H9 (cell line): Measurements from ENCODE around the gene GRAMD1C. TPM values are rescaled to one million over a fixed set of nuclear protein-coding genes. Genes with fewer than 3 reads are reported as not detected.

ENCODE experiments used
- DNase-seq: peaks from one replicate; pipeline ENCODE4 v3.0.0-alpha.2; 2017
- H2AFZ ChIP-seq: one replicate; pipeline ENCODE4 v1.6.1; 2013; ENCODE audit warnings: mild to moderate bottlenecking, low read length, control low read depth, moderate library complexity
- H2AK5ac ChIP-seq: 2 replicates; pipeline ENCODE4 v1.6.1; 2013; ENCODE audit warnings: low read length, control low read depth, mixed read lengths; ENCODE audit not compliant: insufficient read length
- H2BK120ac ChIP-seq: one replicate; pipeline ENCODE4 v1.6.1; 2013; ENCODE audit warnings: low read depth, mild to moderate bottlenecking, low read length, control low read depth, inconsistent platforms; ENCODE audit not compliant: poor library complexity, severe bottlenecking
- H2BK12ac ChIP-seq: 2 replicates; pipeline ENCODE4 v1.6.1; 2013; ENCODE audit warnings: low read length, control low read depth, mixed read lengths, low read depth; ENCODE audit not compliant: insufficient read length
- H2BK15ac ChIP-seq: 2 replicates; pipeline ENCODE4 v1.6.1; 2013; ENCODE audit warnings: low read depth, low read length, control low read depth
- H2BK20ac ChIP-seq: one replicate; pipeline ENCODE4 v1.6.1; 2013; ENCODE audit warnings: low read depth, mild to moderate bottlenecking, low read length, control low read depth, inconsistent platforms; ENCODE audit not compliant: poor library complexity, severe bottlenecking
- H2BK5ac ChIP-seq: 2 replicates; pipeline ENCODE4 v1.6.1; 2013; ENCODE audit warnings: low read length, control low read depth, mixed read lengths; ENCODE audit not compliant: insufficient read length
- H3K14ac ChIP-seq: 2 replicates; pipeline ENCODE4 v1.6.1; 2013; ENCODE audit warnings: low read length, control low read depth; ENCODE audit not compliant: insufficient read depth
- H3K18ac ChIP-seq: 2 replicates; pipeline ENCODE4 v1.6.1; 2013; ENCODE audit warnings: low read depth, mild to moderate bottlenecking, mixed read lengths, low read length, control low read depth; ENCODE audit not compliant: insufficient read length
- H3K23ac ChIP-seq: 2 replicates; pipeline ENCODE4 v1.6.1; 2013; ENCODE audit warnings: low read length, control low read depth, mixed read lengths, low read depth; ENCODE audit not compliant: insufficient read length
- H3K23me2 ChIP-seq: 2 replicates; pipeline ENCODE4 v1.6.1; 2013; ENCODE audit warnings: low read depth, mild to moderate bottlenecking, mixed read lengths, low read length, control low read depth; ENCODE audit not compliant: insufficient read length, poor library complexity, severe bottlenecking
- H3K27ac ChIP-seq: 2 replicates; pipeline ENCODE4 v1.5.1; 2013; ENCODE audit warnings: low read length, control low read depth, mixed read lengths, low read depth; ENCODE audit not compliant: insufficient read length
- H3K27me3 ChIP-seq: 2 replicates; pipeline ENCODE4 v1.6.1; 2013; ENCODE audit warnings: low read length, control low read depth, inconsistent platforms; ENCODE audit not compliant: insufficient read depth
- H3K4ac ChIP-seq: 2 replicates; pipeline ENCODE4 v1.6.1; 2013; ENCODE audit warnings: low read depth, mild to moderate bottlenecking, control low read depth, inconsistent platforms, low read length, moderate library complexity
- H3K4me1 ChIP-seq: 2 replicates; pipeline ENCODE4 v1.6.1; 2013; ENCODE audit warnings: low read length, control low read depth, inconsistent platforms; ENCODE audit not compliant: insufficient read depth
- H3K4me2 ChIP-seq: 2 replicates; pipeline ENCODE4 v1.6.1; 2013; ENCODE audit warnings: low read length, control low read depth, mixed read lengths; ENCODE audit not compliant: insufficient read length, insufficient read depth
- H3K56ac ChIP-seq: 2 replicates; pipeline ENCODE4 v1.6.1; 2013; ENCODE audit warnings: low read depth, mild to moderate bottlenecking, mixed read lengths, low read length, control low read depth; ENCODE audit not compliant: insufficient read length
- H3K79me1 ChIP-seq: 2 replicates; pipeline ENCODE4 v1.6.1; 2013; ENCODE audit warnings: low read depth, mild to moderate bottlenecking, moderate library complexity, low read length, control low read depth, inconsistent platforms; ENCODE audit not compliant: insufficient read depth, poor library complexity, severe bottlenecking
- H3K79me2 ChIP-seq: 2 replicates; pipeline ENCODE4 v1.6.1; 2013; ENCODE audit warnings: low read length, control low read depth, inconsistent platforms; ENCODE audit not compliant: insufficient read depth
- H3K9ac ChIP-seq: 2 replicates; pipeline ENCODE4 v1.6.1; 2013; ENCODE audit warnings: low read length, control low read depth, mixed read lengths; ENCODE audit not compliant: insufficient read length; ENCODE audit errors: extremely low read depth
- H3K9me3 ChIP-seq: one replicate; pipeline ENCODE4 v1.6.1; 2013; ENCODE audit warnings: low read depth, low read length, inconsistent platforms; ENCODE audit not compliant: control insufficient read depth
- H3T11ph ChIP-seq: one replicate; pipeline ENCODE4 v1.6.1; 2013; ENCODE audit warnings: mild to moderate bottlenecking, low read length, control low read depth, inconsistent platforms
- H4K20me1 ChIP-seq: one replicate; pipeline ENCODE4 v1.6.1; 2013; ENCODE audit not compliant: control insufficient read depth, insufficient read length, insufficient read depth
- H4K5ac ChIP-seq: 2 replicates; pipeline ENCODE4 v1.6.1; 2013; ENCODE audit warnings: low read depth, mild to moderate bottlenecking, mixed read lengths, low read length, control low read depth; ENCODE audit not compliant: insufficient read length
- H4K8ac ChIP-seq: replicated peaks from 2 replicates; pipeline ENCODE4 v1.6.1; 2013; ENCODE audit warnings: low read length, control low read depth, mixed read lengths, low read depth; ENCODE audit not compliant: insufficient read length
- H4K91ac ChIP-seq: 2 replicates; pipeline ENCODE4 v1.6.1; 2013; ENCODE audit warnings: low read depth, mild to moderate bottlenecking, moderate library complexity, mixed read lengths, low read length, control low read depth; ENCODE audit not compliant: insufficient read length
- H3K27ac Mint-ChIP-seq, 3 experiments: 2 replicates in 2 of 3; 3 replicates in 1 of 3; pipeline ENCODE4 v1.8.0; 2020 to 2021; ENCODE audit warnings: mixed read lengths in 3 of 3, mild to moderate bottlenecking in 1 of 3, moderate library complexity in 1 of 3
- H3K27me3 Mint-ChIP-seq: 2 replicates; pipeline ENCODE4 v1.8.0; 2021; ENCODE audit warnings: low read depth, mild to moderate bottlenecking, moderate library complexity, mixed read lengths
- H3K36me3 Mint-ChIP-seq, 3 experiments: 2 replicates in 2 of 3; 3 replicates in 1 of 3; pipeline ENCODE4 v1.8.0; 2020 to 2021; ENCODE audit warnings: low read depth in 3 of 3, mixed read lengths in 3 of 3; ENCODE audit not compliant: insufficient read depth in 1 of 3
- H3K4me1 Mint-ChIP-seq, 2 experiments: 2 replicates each; pipeline ENCODE4 v1.8.0; 2020; ENCODE audit warnings: mixed read lengths in 2 of 2
- H3K4me3 Mint-ChIP-seq, 2 experiments: 2 replicates in 1 of 2; 3 replicates in 1 of 2; pipeline ENCODE4 v1.8.0; 2020 to 2021; ENCODE audit warnings: mild to moderate bottlenecking in 2 of 2, mixed read lengths in 2 of 2, moderate library complexity in 1 of 2
- H3K9me3 Mint-ChIP-seq, 2 experiments: 2 replicates in 1 of 2; 3 replicates in 1 of 2; pipeline ENCODE4 v1.8.0; 2020; ENCODE audit warnings: mild to moderate bottlenecking in 2 of 2, mixed read lengths in 2 of 2, moderate library complexity in 1 of 2
- CTCF ChIP-seq: fragments of 200-600 bp; sonication (generic); conservative IDR thresholded peaks from 3 replicates; pipeline ENCODE4 v1.8.0; 2021; ENCODE audit warnings: antibody characterized with exemption, mild to moderate bottlenecking
- WGBS: extraction: QIAGEN DNeasy Blood & Tissue Kit; methylation state at CpG from one replicate; pipeline ENCODE4 v1.1.7; 2013; ENCODE audit warnings: missing lambda C conversion rate, low lambda C conversion rate, mixed read lengths; ENCODE audit not compliant: insufficient read length; ENCODE audit errors: extremely low coverage; 5-methylcytosine and 5-hydroxymethylcytosine counted together
- total RNA-seq: library from RNA; stranded (reverse); gene quantifications from 2 replicates; pipeline ENCODE4 v1.2.1, GENCODE V29; 2021

Gene GRAMD1C
- total RNA-seq, 1 experiment from 2014 or later, result 1.8 TPM

DNA sequence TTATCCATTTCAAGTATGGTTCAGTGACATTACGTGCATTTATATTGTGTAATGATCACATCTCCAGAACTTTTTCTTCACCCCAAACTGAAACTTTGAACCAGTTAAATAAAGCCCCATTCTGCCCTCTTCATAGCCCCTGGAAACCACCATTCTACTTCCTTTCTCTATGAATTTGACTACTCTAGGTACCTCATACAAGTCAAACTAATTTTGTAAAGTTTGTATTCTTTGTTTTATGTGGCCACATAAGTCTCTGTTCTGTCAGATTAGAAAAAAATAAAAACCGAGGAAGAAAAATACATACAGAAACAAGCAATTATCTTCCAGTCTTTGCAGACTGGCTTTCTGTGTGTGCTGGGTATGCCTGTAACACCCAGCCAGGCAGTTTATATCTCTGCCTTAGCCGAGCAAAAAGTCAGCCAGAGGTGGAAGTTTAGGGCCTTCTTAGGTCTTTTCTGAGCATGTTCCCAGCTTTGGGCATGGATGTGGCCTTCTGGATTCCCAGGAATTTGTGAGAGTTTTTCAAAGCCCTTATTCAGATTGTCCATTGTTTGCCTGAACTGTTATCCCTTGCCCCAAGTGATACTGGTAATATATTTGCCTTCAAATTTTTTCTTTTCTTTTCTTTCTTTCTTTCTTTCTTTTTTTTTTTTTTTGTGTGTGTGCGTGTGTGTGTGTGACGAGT, 6.0 kb upstream of the GRAMD1C start:
- no CpG with 5 or more reads among the region's 5 CpGs for WGBS

More for the DNA sequence above, 6.0 kb upstream of the GRAMD1C start:
- Histone ChIP-seq H2BK20ac (no peak overlapping the region), H3K9me3 (no peaks in the 10 kb centered on the region), H3K4me2 (no peak overlapping the region), H3K79me2 (no peaks in the 10 kb centered on the region), H2BK120ac (no peak overlapping the region), H2BK12ac (no peak overlapping the region), H3K23me2 (no peaks in the 10 kb centered on the region), H4K91ac (no peak overlapping the region), H3K23ac (no peak overlapping the region), H3K14ac (no peak overlapping the region), H3K9ac (no peak overlapping the region), H2AK5ac (no peak overlapping the region), H4K20me1 (no peaks in the 10 kb centered on the region), H3K56ac (no peak overlapping the region), H4K5ac (no peak overlapping the region), H2BK15ac (no peak overlapping the region), H2AFZ (no peak overlapping the region), H3K18ac (no peak overlapping the region), H3K27me3 (no peaks in the 10 kb centered on the region), H2BK5ac (no peak overlapping the region), H3K79me1 (no peaks in the 10 kb centered on the region), H4K8ac (no peak overlapping the region), H3T11ph (no peak overlapping the region), H3K27ac (no peak overlapping the region), H3K4ac (no peak overlapping the region), H3K4me1 (peaks cover 10% of the 10 kb centered on the region; the same call in 1 of the 2 replicates)
- Mint-ChIP-seq H3K9me3 (no peaks in the 10 kb centered on the region), H3K36me3 (no peaks in the 10 kb centered on the region), H3K4me1 (peaks cover 16 to 18% of the 10 kb centered on the region in 2 experiments), H3K4me3 (no peak overlapping the region), H3K27ac (0 out of 7 replicates have a peak overlapping the region, but pooled peaks of 1 of the 3 experiments have one; percentile 49), H3K27me3 (no peaks in the 10 kb centered on the region)
- TF ChIP-seq CTCF, result no peak
- DNase-seq, result no peak
